Measurements from ENCODE around the gene IL17RC. TPM values are rescaled to one million over a fixed set of nuclear protein-coding genes. Genes with fewer than 3 reads are reported as not detected.

Gene IL17RC
- total and polyA plus RNA-seq, 2 of the 8 experiments (the other 6 are each of a cell fraction or from before 2014, with no cell fraction given), result 11.8 to 13.0 TPM

GRCh38 chr3:9933561-9934234, 16.8 kb downstream of the IL17RC start, which contains the start of gene CRELD1 (continued):
- TF ChIP-seq CTBP2 (IDR thresholded peaks at IDR 0.05; ENCODE audit: borderline replicate concordance, insufficient read depth, insufficient read length, low read length), result no peak
- no peak for TF ChIP-seq SIRT6 (IDR thresholded peaks at IDR 0.05; ENCODE audit: low read length)
- TF ChIP-seq ATF3 (IDR thresholded peaks at IDR 0.05; ENCODE audit: insufficient read depth, low read depth, low read length), result no peak
- no peak for TF ChIP-seq BRCA1 (IDR thresholded peaks at IDR 0.05; ENCODE audit: low read depth, low read length)
- TF ChIP-seq SRF (IDR thresholded peaks at IDR 0.05; ENCODE audit: low read depth, low read length), result no peak
